ENCODE measurements around the gene LGR6.
"Not testable (repeated sequence)": the region's sequence is repeated elsewhere in the genome, so short reads cannot be mapped to it uniquely, and the experiment has no call there.

LGR6 gene

GRCh38 chr1:202176949-202177927 lies 16.4 kb upstream of the LGR6 start:
- DNase-seq = no peak

- DNase-seq = no peak
These were observed 13.5 kb upstream of the LGR6 start for GRCh38 chr1:202179828-202180750.

GRCh38 chr1:202180751-202181139 lies 12.9 kb upstream of the LGR6 start:
- not testable (repeated sequence) for DNase-seq

GRCh38 chr1:202181586-202181985 lies 12.0 kb upstream of the LGR6 start:
- DNase-seq = no peak

GRCh38 chr1:202182040-202182877 lies 11.3 kb upstream of the LGR6 start:
- no peak for DNase-seq

GRCh38 chr1:202184750-202185460 lies 8.7 kb upstream of the LGR6 start:
- peak; percentile 43 for DNase-seq

- DNase-seq = no peak
These were observed 7.3 kb upstream of the LGR6 start for GRCh38 chr1:202186327-202186726.

- no peak for DNase-seq
These were observed 6.4 kb upstream of the LGR6 start for GRCh38 chr1:202187041-202187671.

- DNase-seq = no peak
These were observed 5.7 kb upstream of the LGR6 start for GRCh38 chr1:202187697-202188407.

- no peak for DNase-seq
These were observed 4.4 kb upstream of the LGR6 start for GRCh38 chr1:202189001-202189790.

GRCh38 chr1:202189918-202190715 lies 3.5 kb upstream of the LGR6 start:
- no peak for DNase-seq

GRCh38 chr1:202191391-202191790 lies 2.2 kb upstream of the LGR6 start:
- not testable (repeated sequence) for DNase-seq

- DNase-seq = no peak
These were observed 607 bp upstream of the LGR6 start for GRCh38 chr1:202192770-202193613.

- DNase-seq = no peak
These were observed 689 bp downstream of the LGR6 start for GRCh38 chr1:202194328-202194648.

GRCh38 chr1:202197653-202198365 lies 4.2 kb downstream of the LGR6 start:
- DNase-seq = no peak

GRCh38 chr1:202198366-202198724 lies 4.7 kb downstream of the LGR6 start:
- DNase-seq = no peak

GRCh38 chr1:202199040-202199889 lies 5.7 kb downstream of the LGR6 start:
- DNase-seq = no peak

All from NCI-H2081 treated with DMSO at 0.1 percent for 48 hours (cell line).